ENCODE data around the gene BMPER.

- TF ChIP-seq CTCF (conservative IDR thresholded peaks at IDR 0.05 in 1 of 2, IDR thresholded peaks at IDR 0.05 in 1 of 2; ENCODE audit: extremely low read depth in 1 of 2, insufficient read depth in 1 of 2, low read depth in 1 of 2, low read length in 2 of 2), result no peak
- no peak for TF ChIP-seq EZH2 (IDR thresholded peaks at IDR 0.05; ENCODE audit: borderline replicate concordance, low read length)
Measured at GRCh38 chr7:34181271-34181958, 276.1 kb downstream of the BMPER start.

All from mammary epithelial cell (primary cell).